HG03460 (cell line): ENCODE data around the gene AP4S1.

Source experiments
- ATAC-seq: cut with Tn5 transposase; IDR thresholded peaks from one replicate; pipeline ENCODE4 v1.9.1; 2021; ENCODE audit not compliant: unreplicated experiment

Gene AP4S1

DNA sequence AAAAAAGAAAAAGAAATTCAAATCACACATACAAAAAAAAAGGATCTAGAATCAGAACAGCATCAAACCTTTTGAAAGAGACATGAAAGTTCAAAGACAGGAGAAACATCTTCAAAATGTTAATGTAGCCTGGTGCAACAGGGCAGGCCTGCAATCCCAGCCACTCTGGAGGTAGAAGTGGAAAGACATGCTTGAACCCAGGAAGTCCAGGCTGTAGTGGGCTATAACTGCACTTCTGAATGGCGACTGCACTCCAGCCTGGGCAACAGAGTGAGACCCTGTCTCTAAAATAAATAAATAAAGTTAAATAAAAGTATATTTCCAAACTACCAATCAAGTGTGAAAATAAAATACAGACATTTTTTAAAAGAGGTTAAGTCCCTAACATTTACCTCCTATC is 18.7 kb upstream of the AP4S1 start:
- no peak for ATAC-seq

GRCh38 chr14:31009836-31010574 is 15.4 kb upstream of the AP4S1 start:
- ATAC-seq, result no peak

DNA sequence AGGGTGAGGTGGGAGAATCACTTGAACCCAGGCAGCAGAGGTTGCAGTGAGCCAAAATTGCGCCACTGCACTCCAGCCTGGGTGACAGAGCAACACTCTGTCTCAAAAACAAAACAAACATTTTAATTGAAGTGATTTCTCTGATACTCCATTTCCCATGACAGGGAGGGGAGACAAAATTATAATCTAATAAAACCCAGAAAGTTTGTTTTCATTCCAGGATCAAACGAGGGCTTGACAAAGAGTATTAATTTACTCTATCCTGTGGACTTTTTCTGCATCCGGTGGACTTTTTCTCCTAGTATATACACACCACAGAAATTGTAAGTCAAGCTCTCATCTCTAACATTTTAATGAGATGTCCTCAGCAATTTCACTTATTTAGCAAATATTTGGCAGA is 14.5 kb upstream of the AP4S1 start:
- ATAC-seq, result no peak

- no peak for ATAC-seq
Measured at GRCh38 chr14:31013841-31014240, 11.6 kb upstream of the AP4S1 start.

GRCh38 chr14:31018057-31018645 is 7.3 kb upstream of the AP4S1 start:
- no peak for ATAC-seq

DNA sequence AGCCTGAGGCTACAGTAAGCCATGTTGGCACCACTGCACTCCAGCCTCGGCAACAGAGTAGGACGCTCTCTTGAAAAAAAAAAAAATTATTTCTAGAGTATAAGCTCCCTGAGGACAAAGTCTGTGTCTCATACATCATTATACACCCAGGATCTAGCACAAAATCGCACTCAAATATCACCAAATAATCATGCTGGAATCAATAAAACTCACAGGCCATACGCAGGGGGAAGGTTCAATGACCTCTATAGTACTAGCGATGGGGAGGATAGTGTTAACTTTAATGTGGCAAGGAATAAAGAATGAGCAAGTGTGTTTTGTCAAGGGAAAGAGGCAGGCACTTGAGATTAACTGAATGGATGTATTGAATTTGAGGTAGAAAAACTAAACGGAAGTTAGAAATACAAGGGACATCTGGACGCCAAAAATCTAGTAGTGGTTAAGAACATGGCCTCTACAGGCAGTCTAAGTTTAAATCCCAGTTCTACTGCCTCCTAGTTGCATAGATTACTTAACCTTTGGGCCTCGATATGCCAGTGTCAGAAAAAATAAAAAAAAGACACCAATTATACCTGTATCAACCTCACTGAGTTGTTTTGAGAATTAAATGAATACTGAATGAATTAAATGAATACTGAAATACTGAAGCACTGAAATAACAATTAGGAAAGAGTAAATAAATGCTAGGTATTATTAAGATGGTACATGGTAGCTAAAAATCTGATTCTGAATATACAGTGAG is 4.4 kb upstream of the AP4S1 start:
- no peak for ATAC-seq

DNA sequence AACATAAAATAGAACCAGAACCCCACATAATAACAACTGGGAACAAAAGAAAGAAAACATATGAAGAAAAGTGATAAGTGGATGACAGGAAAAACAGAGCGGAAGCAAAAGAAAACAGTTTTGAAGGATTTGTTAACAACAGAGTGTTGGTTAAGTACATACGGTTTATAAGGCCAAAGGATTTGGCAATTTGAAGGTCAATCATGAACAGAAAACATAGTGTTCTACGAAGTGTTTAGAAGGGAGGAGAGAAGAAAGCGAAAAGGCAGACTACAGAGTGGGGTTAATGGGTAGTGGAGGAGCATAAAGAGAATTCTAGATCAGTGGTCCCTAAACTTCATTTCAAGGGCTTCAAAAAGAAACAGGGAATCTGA is 3.9 kb upstream of the AP4S1 start:
- ATAC-seq, result no peak

DNA sequence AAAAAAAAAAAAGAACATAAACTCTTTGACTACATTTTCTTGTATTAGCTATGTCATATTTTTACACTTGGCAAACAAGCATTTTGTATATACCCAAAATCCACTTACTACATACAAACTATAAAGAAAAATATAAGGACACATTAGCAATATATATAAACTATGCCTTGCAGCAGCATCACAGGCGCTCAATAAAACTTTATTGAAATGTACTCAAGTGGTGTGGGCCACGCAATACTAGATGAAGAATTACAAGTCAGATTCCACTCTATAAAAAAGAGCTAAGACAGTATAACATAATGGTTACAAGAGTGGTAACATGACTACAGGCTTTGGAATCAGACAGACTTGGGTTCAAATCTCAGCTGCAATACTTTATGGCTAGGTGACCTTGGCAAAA is 3.1 kb upstream of the AP4S1 start:
- ATAC-seq, result no peak

DNA sequence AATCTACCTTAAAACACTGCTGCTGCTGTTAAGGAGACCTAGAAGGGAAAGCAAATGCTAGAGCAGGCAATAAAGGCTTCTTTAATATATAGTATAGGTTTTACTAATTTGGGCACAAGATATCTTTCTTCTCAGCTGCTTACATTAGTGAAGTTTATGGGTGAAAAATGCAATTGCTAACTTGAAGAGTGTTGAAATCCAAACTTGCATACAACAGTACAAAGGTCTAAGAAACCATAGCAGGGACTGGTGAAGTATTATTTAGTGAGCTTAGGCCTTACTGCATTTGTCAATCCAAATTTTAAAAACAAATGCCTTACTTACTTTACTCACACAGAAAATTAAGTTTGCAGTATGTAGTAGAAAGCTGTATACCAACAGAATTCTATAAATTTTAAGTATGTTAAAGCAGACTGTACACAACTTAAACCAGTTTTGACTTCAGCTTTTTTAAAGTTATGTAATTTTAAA is 1.4 kb upstream of the AP4S1 start:
- ATAC-seq, result no peak

GRCh38 chr14:31024577-31025366 is 677 bp upstream of the AP4S1 start:
- ATAC-seq, result no peak

DNA sequence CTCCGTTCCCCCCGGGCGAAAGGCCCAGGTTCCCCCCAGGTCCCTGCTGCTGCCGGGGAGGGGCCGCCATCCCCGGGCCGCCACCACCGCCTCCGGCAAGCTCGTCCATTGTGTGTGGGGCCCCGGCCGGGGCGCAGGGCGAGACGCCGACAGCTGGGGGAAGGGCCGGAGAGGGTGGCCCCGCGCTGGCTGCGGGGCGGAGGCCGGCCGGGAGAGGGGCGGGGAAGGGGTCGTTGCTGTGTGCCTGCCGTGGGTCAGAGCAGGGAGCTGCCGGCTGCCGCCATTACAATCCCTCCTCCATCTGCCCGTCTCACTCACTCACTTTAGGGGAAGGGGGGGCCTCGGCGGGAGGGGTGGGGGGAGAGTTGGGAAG is 614 bp downstream of the AP4S1 start, which contains the start of gene STRN3:
Gene STRN3 (minus strand): TSS at position 303 of the 373 bp plus-strand sequence. CDS start 194 bp downstream, at position 109.
- no peak for ATAC-seq

- peak; percentile 90 for ATAC-seq
Measured at GRCh38 chr14:31026450-31027235, 1.2 kb downstream of the AP4S1 start.

DNA sequence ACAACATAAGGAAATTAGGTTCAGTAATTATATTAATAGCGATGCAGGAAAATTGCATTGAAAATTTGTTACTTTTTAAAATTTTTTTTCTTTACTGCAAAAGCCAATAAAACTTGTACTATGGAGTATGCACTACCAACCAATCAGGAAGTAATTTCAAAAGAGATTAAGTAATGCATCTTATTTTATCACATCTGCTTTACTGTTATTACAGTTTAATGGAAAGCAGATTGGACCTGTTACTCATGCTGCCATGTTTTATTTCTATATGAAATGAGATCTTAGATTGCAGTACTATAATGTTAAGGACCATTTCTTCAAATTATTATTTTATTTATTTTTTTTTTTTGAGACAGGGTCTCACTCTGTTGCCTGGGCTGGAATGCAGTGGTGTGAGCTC is 2.4 kb downstream of the AP4S1 start:
- ATAC-seq, result no peak

DNA sequence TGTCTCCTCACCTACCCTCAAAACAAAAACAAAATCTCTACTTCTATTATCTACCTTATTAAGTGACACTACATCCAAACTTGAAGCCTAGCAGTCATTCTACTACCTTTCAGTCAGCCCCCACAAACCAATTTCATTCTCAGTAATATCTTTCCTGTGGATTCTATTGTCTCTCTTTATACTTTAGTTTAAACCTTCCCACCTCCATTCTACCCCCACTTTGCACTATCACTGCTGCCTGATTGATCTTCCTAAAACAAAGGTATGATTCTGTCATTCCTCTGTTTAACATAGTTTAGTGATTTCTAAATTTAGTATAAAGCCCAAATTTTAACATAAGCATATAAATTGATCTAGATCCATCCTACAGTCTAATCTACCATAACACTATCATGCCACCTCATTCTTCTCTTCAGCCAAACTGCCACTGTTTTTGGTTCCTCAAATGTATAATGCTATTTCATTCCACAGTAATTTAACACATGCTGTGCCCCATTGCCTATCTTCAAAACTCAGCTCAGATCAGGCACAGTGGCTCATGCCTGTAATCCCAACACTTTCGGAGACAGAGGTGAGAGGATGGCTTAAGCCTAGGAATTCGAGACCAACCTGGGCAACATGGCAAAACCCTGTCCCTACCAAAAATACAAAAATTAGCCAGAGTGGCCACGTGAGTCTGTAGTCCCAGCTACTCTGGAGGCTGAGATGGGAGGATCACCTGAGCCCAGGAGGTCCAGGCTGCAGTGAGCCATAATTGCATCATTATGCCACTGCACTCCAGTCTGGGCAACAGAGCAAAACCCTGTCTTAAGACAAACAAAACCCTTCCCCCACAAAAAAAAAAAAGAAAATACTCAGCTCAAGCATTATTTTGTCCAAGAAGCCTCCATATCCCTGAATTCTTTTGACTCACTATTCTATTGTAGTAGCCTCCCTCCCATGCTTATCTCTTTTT is 3.8 kb downstream of the AP4S1 start:
- no peak for ATAC-seq

DNA sequence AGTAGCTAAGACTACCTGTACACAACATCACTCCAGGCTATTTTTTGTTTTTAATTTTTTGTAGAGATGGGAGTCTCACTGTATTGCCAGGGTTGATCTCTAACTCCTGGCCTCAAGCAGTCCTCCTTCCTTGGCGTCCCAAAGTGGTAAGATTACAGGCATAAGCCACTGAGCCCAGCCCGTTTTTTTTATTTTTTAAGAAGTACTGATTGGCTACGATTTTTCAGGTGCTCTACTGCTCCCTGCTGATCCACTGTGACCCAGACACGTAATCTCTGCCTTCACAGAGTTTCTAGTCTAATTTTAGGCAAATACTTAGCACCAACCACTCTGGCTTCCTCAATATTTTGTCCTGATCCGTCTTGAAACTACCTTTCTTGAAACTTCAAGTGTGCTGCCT is 5.0 kb downstream of the AP4S1 start:
- ATAC-seq, result no peak

DNA sequence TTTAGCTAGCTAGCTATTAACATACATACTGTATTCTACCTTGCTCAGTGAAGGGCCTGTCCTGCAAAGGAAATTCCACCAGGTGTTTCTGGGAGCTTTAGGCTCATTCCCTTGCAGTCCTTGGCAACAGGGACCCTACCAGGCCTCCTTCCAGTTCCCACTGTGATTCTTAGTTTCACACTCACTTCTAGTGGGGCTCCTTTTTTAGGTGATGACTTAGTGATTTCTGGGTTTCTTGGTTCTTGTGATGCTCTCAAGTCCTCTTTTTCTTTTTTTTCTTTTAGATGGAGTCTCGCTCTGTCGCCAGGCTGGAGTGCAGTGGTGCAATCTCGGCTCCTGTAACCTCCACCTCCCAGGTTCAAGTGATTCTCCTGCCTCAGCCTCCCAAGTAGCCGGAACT is 11.1 kb downstream of the AP4S1 start:
- no peak for ATAC-seq

DNA sequence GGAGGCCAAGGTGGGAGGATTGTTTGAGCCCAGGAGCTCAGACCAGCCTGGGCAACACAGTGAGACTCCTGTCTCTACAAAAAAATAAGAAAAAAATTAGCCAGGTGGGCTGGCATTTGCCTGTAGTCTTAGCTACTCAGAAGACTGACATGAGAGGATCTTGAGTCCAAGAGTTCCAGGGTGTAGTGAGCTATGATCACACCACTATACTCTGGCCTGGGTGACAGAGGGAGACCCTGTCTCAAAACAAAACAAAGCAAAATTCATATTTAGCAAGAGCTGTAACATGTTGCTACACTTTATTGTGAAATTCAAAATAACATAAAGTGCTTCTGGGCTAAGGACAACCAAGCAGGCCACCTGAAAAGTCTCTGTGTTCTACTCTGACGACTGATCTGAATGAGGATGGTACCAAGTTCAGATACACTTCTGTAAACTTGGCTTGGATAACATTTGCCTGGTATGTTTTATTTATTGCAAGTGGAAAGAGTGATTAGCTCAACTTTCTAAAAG is 12.3 kb downstream of the AP4S1 start:
- no peak for ATAC-seq

DNA sequence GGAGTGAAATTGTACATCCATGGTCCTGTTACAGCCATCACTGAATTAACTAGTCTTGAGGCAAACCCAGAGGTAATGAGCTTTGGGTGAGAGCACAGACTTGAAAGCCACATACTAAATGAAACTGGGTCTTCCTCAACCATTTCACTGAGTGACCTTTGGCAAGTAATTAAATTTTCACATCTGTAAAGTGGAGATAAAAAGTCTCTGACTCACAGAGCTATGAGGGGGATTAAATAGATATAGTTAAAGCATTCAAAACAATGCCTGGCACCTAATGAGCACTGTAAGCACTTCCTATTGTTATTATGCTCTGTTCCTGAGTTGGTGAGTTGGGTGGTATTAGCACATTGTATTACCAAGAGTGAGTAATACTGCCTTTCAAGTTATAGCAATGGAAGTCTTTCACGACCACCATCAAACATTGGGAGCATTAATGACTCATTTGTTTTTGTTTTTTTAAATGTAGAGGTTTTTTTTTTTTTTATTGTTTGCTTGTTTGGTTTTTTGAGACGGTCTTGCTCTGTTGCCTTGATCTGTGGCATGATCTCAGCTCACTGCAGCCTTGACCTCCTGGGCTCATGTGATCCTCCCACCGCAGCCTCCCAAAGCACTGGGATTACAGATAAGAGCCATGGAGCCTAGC is 13.2 kb downstream of the AP4S1 start:
- ATAC-seq, result no peak

DNA sequence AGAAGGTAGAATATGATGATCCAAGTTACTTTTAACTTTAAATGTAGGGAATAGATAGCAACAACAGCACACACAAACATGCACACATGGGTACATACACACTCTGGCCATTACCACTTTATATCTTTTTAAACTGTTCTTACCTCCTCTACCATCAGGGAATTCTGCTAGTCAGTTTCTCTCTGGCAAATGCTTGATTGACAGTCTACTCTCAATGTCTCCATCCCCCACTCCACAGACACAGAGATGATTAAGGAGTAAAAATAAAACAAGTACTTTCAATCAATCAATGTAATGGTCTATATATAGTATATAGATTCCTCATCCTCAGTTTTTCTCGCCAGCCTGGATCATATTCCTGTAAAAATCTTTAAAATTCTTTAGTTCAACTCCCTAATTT is 16.9 kb downstream of the AP4S1 start:
- ATAC-seq, result no peak
